OCI-LY3 (cell line): ENCODE measurements around the gene ST6GAL2.

ENCODE experiments used
- H2AFZ ChIP-seq: fragments of 200-600, 300-600 bp; shearing (Covaris generic); 2 replicates; pipeline ENCODE4 v1.6.0; 2014; ENCODE audit warnings: antibody characterized with exemption, low read depth, low read length
- H3K27ac ChIP-seq: fragments of 200-600, 300-600 bp; sonication (generic); 2 replicates; pipeline ENCODE4 v1.5.1; 2014; ENCODE audit warnings: mild to moderate bottlenecking, low read length, moderate library complexity, mixed read lengths
- H3K27me3 ChIP-seq: fragments of 200-600, 300-600 bp; sonication (generic); 2 replicates; pipeline ENCODE4 v1.6.1; 2014; ENCODE audit warnings: low read depth, low read length, mixed read lengths
- H3K36me3 ChIP-seq: fragments of 200-600, 300-600 bp; sonication (generic); replicated peaks from 2 replicates; pipeline ENCODE3; 2014; ENCODE audit warnings: low read depth, low read length, mixed read lengths
- H3K4me1 ChIP-seq: fragments of 300-600, 200-600 bp; sonication (generic); 2 replicates; pipeline ENCODE4 v1.6.1; 2014; ENCODE audit warnings: low read length, mixed read lengths
- H3K4me2 ChIP-seq: fragments of 200-600, 300-600 bp; sonication (generic); 2 replicates; pipeline ENCODE4 v1.6.1; 2014; ENCODE audit warnings: low read length, mixed read lengths
- H3K4me3 ChIP-seq: fragments of 300-600, 200-600 bp; sonication (generic); 2 replicates; pipeline ENCODE4 v1.5.1; 2014; ENCODE audit warnings: antibody characterized with exemption, mild to moderate bottlenecking, low read length, moderate library complexity
- H3K79me2 ChIP-seq: fragments of 300-600, 200-600 bp; shearing (Covaris generic); 2 replicates; pipeline ENCODE4 v1.6.1; 2014; ENCODE audit warnings: mild to moderate bottlenecking, low read length, mixed read lengths
- H3K9ac ChIP-seq: fragments of 300-600, 200-600 bp; shearing (Covaris generic); 2 replicates; pipeline ENCODE4 v1.6.0; 2014; ENCODE audit warnings: mild to moderate bottlenecking, low read length, moderate library complexity
- H3K9me3 ChIP-seq: fragments of 200-600, 300-600 bp; shearing (Covaris generic); 2 replicates; pipeline ENCODE4 v1.6.1; 2014; ENCODE audit warnings: low read length, mixed read lengths; ENCODE audit not compliant: insufficient read depth
- H4K20me1 ChIP-seq: fragments of 200-600, 300-600 bp; sonication (generic); 2 replicates; pipeline ENCODE4 v1.6.1; 2016; ENCODE audit warnings: low read length, mixed read lengths; ENCODE audit not compliant: insufficient read depth
- EZH2phosphoT487 ChIP-seq: fragments of 200-600 bp; shearing (Covaris generic); IDR thresholded peaks from 2 replicates; pipeline ENCODE4 v1.6.1; 2018; ENCODE audit warnings: antibody characterized with exemption, mixed run types, low read depth
- TF ChIP-seq, protein P1 (sequence below): fragments of 200-600, 300-600 bp; sonication (generic); IDR thresholded peaks from 2 replicates; pipeline ENCODE4 v1.5.1; 2014; ENCODE audit warnings: antibody characterized with exemption, low read length, low read depth

Gene ST6GAL2

DNA sequence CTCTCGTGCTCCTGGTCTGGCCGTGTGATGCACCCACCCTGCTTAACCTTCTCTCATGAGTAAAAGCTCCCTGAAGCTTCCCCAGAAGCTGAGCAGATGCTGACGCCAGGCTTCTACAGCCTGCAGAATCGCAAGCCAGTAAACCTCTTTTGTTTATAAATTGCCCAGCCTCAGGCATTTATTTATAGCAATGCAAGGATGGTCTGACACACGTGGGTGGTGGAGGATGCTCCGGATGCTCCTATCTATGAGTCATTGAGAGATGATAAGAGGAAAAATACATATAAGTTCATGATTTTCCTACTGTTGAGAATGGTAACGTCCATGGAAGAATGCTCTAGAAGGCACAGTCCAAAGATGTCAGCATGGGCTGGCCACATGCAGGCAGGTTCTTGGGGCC is 8.6 kb upstream of the ST6GAL2 start:
- H3K79me2 ChIP-seq, result no peaks in the 10 kb centered on the region
- no peaks in the 10 kb centered on the region for H3K27me3 ChIP-seq
- no peak overlapping the region for H3K4me3 ChIP-seq
- no peak overlapping the region for H3K9ac ChIP-seq
- TF ChIP-seq, protein P1, sequence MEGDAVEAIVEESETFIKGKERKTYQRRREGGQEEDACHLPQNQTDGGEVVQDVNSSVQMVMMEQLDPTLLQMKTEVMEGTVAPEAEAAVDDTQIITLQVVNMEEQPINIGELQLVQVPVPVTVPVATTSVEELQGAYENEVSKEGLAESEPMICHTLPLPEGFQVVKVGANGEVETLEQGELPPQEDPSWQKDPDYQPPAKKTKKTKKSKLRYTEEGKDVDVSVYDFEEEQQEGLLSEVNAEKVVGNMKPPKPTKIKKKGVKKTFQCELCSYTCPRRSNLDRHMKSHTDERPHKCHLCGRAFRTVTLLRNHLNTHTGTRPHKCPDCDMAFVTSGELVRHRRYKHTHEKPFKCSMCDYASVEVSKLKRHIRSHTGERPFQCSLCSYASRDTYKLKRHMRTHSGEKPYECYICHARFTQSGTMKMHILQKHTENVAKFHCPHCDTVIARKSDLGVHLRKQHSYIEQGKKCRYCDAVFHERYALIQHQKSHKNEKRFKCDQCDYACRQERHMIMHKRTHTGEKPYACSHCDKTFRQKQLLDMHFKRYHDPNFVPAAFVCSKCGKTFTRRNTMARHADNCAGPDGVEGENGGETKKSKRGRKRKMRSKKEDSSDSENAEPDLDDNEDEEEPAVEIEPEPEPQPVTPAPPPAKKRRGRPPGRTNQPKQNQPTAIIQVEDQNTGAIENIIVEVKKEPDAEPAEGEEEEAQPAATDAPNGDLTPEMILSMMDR, result no peak
- TF ChIP-seq EZH2phosphoT487, result no peak
- H3K9me3 ChIP-seq, result no peaks in the 10 kb centered on the region
- H3K4me1 ChIP-seq, result no peaks in the 10 kb centered on the region
- H3K4me2 ChIP-seq, result no peak overlapping the region
- no peak overlapping the region for H3K27ac ChIP-seq
- H3K36me3 ChIP-seq, result no peaks in the 10 kb centered on the region
- no peak overlapping the region for H2AFZ ChIP-seq
- no peaks in the 10 kb centered on the region for H4K20me1 ChIP-seq

DNA sequence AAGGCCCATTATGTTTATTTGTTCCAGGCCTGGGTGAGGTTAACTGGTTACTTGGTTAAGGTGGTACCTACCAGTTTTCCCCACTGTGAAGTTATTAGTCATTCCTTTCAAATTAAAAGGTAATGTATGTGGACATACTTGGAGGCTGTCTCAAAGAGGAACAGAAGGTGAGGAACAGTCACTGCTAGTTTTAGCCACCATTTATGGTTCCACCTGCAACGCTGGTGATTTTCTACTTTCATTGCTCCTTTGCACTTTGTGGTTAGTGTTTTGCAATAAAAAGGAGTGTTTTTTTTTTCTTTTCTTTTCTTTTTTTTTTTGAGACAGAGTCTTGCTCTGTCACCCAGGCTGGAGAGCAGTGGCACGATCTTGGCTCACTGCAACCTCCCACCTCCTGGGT is 6.1 kb upstream of the ST6GAL2 start:
- H3K4me2 ChIP-seq, result no peak overlapping the region
- H3K9ac ChIP-seq, result no peak overlapping the region
- no peaks in the 10 kb centered on the region for H4K20me1 ChIP-seq
- no peak overlapping the region for H3K4me3 ChIP-seq
- no peaks in the 10 kb centered on the region for H3K4me1 ChIP-seq
- no peaks in the 10 kb centered on the region for H3K9me3 ChIP-seq
- H3K79me2 ChIP-seq, result no peaks in the 10 kb centered on the region
- H3K27me3 ChIP-seq, result no peaks in the 10 kb centered on the region
- no peaks in the 10 kb centered on the region for H3K36me3 ChIP-seq
- H3K27ac ChIP-seq, result no peak overlapping the region
- TF ChIP-seq EZH2phosphoT487, result no peak
- TF ChIP-seq, protein P1, result no peak
- H2AFZ ChIP-seq, result no peak overlapping the region

DNA sequence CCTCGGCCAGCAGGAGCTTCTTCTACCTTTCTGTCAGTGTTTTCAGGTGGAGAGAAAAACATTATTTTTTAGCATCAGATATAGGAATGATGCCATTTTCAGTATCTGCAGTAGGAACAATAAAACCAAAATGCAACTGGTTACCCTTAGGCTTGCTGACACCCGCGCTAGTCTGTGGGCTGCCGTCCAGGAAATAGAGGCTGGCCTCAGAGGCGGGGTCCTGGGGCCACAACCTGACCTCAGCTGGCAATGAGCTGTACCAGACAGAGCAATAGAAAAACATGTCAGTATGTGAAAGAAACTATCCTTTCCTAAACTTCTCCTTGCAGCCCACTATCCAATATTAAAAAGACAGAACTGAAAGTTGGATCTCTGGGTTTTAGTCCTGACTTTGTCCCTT is 4.6 kb upstream of the ST6GAL2 start:
- no peaks in the 10 kb centered on the region for H3K4me1 ChIP-seq
- TF ChIP-seq, protein P1, result no peak
- no peak for TF ChIP-seq EZH2phosphoT487
- H3K4me3 ChIP-seq, result no peak overlapping the region
- H3K9ac ChIP-seq, result no peak overlapping the region
- no peak overlapping the region for H3K4me2 ChIP-seq
- no peaks in the 10 kb centered on the region for H3K27me3 ChIP-seq
- H3K79me2 ChIP-seq, result no peaks in the 10 kb centered on the region
- no peak overlapping the region for H3K27ac ChIP-seq
- H4K20me1 ChIP-seq, result no peaks in the 10 kb centered on the region
- H3K36me3 ChIP-seq, result no peaks in the 10 kb centered on the region
- H3K9me3 ChIP-seq, result no peaks in the 10 kb centered on the region
- H2AFZ ChIP-seq, result no peak overlapping the region

DNA sequence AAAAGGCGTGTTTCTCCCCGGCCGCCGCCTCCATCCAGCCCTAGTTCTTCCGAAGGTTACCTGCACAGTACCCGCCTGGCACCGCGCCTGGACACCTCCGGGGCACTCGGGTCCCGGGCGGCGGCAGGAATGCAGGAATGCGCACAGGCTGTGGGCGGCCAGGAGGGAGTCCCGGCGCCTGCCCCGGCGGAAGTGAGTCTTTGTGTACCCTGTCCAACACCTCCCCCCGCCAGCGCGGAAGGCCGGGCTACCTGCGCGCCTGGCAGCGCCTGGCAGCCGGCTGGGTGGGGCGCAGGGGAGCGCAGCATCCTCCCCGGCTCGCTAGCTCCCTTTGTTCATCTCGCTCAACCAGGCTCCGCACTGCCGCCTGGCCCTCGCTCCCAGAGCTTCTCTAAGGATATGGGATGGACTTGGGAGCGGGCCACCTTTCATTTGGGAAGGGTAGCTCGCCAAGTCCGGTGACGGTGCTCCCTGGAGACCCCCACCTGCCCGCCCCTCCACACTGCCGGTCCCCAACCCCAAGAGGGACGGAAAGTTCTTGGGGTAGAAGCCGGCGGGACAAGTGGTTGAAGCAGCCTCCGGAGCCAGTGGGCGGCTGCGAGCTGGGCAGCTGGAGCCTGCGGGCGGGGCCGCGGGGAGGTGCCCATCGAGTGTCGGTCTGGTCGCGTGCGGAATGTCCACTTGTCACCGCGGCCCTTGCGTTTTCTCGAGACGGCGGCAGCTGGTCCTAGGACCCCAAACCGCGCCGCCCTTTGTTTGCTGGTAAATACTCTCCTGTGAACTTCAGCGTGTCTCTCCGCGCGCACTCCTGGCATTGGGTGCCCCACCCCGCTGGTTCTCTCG is 1.2 kb upstream of the ST6GAL2 start:
- no peak overlapping the region for H3K27ac ChIP-seq
- no peak overlapping the region for H3K9ac ChIP-seq
- no peak overlapping the region for H3K4me2 ChIP-seq
- H2AFZ ChIP-seq, result no peak overlapping the region
- H4K20me1 ChIP-seq, result no peaks in the 10 kb centered on the region
- no peaks in the 10 kb centered on the region for H3K27me3 ChIP-seq
- H3K79me2 ChIP-seq, result no peaks in the 10 kb centered on the region
- TF ChIP-seq, protein P1, result no peak
- no peak for TF ChIP-seq EZH2phosphoT487
- H3K36me3 ChIP-seq, result no peaks in the 10 kb centered on the region
- no peak overlapping the region for H3K4me3 ChIP-seq
- H3K9me3 ChIP-seq, result no peaks in the 10 kb centered on the region
- no peaks in the 10 kb centered on the region for H3K4me1 ChIP-seq
